Measurements from ENCODE around the gene ATF1. TPM values are rescaled to one million over a fixed set of nuclear protein-coding genes. Genes with fewer than 3 reads are reported as not detected.

The ATF1 gene
- total RNA-seq: 17.0 and 25.3 TPM in 2 replicates

DNA sequence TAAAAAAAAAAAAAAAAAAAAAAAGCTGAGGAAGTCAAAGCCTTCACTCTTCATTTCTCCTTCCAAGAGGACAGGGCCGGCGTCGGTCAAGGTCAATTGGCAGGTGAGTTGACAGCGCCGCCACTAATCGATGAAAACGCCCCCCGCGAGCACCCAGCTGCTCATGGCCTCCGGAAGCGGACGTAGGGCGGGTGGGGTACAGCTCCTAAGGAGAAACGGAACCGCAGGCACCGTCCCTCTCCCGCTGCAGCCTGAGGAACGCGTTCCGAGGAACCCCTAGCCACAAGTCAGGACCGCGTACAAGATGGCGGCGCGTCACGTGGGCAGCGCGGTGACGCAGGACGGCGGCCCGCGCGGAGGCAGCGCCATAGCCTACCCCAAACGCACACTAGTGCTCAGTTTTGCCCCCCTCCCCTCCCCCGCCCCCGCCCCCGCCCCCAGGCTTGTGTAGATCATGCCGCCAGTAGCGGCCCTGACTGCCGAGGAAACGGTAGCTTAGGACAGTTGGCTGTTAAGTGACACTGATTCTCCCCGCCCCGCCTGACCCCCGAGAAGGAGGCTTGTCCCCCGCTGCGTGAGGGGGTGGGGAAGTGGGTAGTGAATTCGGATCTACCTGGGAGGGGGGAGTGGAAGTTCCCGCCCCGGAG lies at the start of gene ATF1:
Gene ATF1 (plus strand): TSS at position 463 of the 647 bp plus-strand sequence. CDS start 16,045 bp downstream, outside the sequence.
- peak; percentile 75 for DNase-seq (ENCODE audit: low read depth)

DNA sequence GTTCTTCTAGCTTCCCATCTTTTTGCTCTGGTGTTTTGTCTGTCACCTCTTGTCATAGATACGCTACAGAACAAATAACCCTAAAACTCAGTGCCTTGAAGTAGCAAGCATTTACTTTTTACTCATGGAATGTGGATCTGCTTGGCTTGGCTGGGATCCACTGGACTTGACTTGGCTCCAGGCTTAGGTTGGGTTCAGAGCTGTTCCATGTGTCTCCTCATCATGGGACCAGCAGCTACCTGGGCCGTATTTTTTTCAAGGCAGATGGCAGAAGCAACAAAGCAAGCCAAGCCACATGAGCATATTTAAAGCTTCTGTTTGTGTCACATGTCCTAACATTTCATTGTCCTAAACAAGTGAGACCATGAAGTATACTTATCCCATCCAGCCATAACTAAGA lies 48.7 kb upstream of the ATF1 start:
- no peak for DNase-seq (ENCODE audit: low read depth)

DNA sequence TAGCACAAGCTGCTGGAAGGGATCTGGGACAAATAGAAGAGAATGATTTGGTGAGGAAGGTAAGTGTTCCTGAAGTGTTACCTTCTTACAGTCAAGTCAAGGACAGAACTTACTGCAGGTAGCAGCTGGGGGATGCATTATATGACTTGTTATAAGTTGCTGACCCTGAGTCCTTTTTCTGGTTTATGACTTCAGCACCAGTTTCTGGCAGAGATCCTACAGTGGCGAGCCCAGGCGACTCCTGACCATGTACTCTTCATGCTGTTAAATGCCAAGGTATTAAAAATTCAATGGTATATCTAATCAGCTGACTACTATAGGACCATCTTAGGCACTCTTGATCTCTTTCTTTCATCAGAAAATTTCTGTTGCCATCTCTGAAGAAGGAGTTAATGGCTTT lies 45.1 kb upstream of the ATF1 start:
- no peak for DNase-seq (ENCODE audit: low read depth)

DNA sequence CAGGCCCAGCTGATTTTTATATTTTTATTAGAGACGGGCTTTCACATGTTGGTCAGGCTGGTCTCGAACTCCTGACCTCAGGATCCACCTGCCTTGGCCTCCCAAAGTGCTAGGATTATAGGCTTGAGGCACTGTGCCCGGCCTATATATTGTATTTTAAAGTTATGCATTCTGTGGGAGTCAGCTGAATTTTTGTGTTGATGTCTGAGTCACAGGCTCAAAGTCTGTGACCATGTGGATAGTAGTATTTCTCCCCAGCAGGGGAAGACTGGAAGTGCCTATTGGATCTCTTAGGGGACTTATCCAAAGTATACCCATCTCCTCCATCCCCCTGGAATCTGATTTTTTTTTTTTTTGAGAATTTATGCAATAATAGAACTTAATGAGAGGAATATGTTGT lies 43.8 kb upstream of the ATF1 start:
- DNase-seq (ENCODE audit: low read depth): no peak

DNA sequence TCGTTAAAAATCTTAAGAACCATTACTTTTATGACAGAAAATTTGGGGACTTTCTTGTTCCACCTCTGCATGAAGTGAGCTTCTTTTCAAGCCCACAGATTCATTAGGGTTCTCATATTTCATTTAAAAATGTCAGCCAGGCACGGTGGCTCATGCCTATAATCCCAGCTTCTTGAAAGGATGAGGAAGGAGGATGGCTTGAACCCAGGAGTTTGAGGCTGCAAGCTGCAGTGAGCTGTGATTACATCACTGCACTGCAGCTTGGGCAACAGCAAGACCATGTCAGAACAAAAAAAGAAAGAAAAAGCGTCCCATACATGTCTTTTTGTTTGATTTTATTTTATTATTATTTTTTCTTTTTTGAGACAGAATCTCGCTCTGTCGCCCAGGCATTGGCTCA lies 43.4 kb upstream of the ATF1 start:
- no peak for DNase-seq (ENCODE audit: low read depth)

DNA sequence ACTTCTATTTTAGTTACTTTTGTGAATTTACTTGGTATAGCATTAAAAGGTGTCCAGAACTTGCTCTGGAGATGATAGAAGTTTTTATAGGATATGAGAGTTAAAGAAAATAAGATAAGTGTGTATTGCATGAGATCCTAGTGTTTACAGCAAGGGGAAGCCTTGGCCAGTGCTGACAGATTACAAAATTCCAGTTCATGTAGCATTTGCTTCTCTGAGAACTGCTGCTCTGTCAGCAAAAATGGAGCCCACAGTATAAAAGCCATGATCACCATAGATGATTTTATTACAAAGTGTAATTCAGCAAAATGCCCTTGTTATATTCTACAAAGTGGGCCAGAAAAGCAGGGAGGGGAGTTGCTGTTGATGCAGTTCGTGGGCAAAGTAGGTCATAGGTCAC lies 40.0 kb upstream of the ATF1 start:
- DNase-seq (ENCODE audit: low read depth): no peak

DNA sequence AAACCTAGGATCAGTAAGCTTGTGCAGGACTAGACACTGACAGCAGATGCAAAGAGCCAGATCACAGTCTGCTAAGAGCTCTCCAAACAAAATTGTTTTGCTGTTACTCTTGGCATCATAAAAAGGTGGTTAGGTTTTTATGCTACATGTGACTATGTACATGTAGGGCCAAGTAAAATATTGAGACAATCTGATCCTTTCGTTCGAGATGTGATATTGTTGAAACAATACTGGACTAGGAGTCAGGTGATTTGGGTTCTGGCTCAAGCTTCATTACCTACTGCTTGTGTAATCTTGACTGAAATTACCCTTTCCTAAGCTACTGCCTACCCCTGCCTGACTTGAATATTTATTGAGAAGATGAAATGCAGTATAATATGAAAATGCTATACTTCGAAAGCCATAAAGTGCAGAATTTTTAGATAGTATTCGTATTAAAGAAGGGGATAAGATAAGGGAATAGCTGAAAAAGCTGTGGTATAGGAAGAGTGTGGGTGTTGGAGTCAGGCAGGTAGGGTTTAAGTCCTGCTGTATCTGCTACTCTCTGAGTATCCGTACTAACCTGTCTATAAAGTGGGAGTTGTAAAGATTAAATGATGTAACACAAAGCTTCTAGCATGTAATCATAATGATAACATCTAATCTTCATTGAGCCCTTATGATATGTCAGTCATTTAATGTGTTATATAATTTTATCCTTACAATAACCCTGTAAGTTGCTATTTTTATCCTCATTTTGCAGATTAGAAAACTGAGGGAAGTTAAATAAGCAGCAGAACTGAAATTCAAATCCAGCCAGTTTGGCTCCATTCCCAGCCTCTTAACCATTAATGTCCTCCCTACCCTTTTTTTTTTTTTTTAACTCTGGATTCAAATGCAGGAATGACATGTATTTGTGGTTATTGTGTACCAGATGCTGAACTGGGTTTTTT lies 38.6 kb upstream of the ATF1 start:
- DNase-seq (ENCODE audit: low read depth): peak; percentile 55

DNA sequence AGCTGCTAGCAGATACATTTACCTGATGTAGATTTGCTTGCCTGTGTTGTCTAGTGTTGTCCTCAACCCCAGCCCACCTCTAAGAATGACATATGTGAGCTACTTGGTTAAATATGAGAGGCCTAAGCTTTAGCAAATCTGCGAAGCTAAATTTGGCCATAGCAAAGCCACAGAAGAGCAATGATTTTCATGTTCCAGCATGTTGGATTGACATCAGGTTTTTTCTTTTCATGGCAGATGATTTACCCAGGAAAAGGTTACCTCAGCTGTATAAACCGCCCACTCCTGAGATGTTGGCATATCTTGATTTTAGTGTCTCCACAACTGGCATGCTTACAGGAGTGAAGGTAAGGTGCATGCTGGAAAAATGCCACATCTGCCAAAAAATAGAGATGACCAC lies 36.4 kb upstream of the ATF1 start:
- no peak for DNase-seq (ENCODE audit: low read depth)

DNA sequence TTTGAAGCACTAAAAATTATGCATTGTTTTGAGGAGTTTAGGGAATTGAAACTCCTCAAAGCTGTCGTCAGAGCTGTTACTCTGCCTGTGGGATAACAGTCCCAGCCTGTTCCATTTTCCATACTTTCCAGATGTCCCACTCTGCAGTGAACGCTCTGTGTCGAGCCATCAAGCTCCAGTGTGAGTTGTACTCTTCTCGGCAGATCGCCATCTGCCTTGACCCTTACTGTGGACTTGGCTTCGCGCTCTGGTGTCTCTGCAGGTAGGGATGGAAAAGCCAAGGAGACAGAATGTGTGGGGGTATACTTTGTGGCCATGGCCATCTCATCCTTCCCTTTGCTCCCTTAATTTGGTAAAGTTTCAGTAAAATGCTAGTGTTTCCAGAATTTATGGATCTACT lies 35.5 kb upstream of the ATF1 start:
- no peak for DNase-seq (ENCODE audit: low read depth)

DNA sequence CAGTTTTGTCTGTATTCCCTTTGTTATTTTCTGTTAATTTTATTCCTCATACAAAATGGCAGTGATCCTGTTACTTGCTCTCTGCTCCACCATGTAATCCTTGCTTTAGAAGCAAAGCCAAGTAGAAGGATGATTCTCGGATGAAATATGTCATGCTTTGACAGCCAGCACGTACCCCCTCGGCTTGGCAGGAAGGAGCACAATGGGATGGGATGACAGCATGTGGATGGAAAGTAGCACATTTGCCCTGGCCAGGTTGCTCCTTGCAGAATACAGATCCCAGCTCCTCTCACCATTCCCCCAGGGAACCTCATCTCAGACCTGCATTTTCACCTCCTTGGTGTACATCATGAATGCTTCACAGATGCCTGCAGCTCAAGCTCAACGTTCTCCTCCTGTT lies 35.1 kb upstream of the ATF1 start:
- DNase-seq (ENCODE audit: low read depth): no peak

DNA sequence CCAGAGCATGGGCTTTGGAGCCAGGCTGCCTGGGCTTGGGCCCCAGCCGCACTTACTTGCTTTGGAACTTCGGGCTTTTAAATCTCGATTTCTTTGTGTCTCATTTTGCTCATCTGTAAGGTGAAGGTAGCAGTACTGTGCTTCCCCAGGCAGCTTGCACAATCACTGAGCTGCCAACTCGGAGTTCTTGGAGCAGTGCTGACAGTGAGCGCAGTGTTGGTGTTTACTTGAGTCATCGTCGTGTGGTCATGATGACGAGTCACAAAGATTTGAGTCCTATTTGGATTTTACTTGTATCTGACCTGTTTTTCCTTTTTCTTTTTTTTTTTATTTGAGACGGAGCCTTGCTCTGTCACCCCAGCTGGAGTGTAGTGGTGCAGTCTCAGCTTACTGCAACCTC lies 31.3 kb upstream of the ATF1 start:
- DNase-seq (ENCODE audit: low read depth): peak; percentile 28

DNA sequence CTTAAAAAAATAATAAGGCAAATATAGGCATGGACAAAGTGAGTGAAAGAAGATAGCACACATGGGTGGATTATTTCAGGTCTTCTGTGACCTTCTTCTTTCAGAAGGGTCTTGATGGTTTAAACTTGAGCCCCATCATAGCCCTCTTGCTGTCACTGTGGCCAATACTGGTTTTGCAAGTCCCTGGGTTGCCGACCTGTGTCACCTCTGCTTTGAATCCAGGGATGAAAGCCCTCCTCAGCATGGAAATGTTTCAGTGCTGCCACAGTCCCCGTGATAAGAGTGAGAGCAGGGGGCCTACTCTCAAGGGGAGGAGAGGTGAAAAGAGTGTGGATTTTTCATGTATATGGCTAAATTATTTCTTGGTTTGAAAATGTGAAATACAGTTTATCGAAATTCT lies 30.2 kb upstream of the ATF1 start:
- DNase-seq (ENCODE audit: low read depth): no peak

DNA sequence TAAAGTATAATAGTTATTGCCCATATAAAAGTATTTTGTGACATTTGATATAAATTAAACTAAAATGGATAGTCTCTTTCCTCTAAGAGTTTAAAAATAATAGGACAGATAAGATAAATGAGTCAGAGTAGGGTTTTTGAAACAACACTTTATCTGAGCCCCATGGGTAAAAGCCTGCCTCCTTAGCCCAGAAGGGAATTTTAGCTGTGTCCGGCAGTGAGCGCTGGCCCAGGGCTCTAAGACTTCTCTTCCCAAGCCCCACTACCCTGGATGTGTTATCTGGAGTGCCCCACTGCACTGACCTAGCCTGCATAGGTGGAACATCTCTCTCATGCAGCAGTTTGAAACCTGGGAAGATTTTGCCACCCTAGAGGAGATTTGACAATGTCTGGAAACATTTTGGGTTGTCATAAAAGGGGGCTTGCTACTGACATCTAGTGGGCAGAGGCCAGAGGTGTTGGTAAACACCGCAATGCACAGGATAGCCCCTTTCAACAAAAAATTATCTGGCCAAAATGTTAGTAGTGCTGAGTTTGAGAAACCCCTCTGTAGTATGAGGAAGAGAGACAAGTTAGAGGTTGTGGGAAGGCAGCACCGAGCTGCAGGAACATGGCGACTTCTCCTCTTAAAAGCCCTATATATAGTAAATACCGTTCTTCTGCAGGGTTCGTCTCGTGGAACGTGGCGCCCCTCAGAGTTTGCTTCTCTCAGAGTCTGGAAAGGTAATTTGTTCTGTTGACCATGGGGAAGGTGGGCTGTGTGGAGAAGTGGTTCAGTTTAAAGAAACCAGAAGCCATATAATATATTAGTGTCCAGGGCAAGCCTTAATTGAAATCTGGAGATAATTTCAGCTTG lies 29.3 kb upstream of the ATF1 start:
- DNase-seq (ENCODE audit: low read depth): no peak

DNA sequence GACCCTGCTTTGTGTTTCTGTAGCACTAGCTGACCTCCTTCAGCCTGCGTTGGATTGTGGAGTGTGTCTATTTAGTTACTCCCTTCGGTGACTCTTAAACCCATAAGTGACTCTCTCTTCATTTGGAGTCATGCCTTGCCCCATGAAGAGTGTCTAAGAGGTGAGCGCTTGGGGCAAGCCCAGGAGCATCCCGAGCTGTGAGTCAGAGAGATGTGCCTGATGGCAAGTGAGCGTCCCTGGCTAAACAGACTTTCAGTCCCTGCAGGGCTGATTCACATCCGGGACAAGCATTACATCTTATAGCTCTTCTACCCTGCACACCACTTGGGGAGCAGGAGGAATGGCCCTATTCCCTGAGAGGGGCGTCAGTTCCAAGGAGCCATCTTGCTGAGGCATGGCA lies 24.3 kb upstream of the ATF1 start:
- no peak for DNase-seq (ENCODE audit: low read depth)

DNA sequence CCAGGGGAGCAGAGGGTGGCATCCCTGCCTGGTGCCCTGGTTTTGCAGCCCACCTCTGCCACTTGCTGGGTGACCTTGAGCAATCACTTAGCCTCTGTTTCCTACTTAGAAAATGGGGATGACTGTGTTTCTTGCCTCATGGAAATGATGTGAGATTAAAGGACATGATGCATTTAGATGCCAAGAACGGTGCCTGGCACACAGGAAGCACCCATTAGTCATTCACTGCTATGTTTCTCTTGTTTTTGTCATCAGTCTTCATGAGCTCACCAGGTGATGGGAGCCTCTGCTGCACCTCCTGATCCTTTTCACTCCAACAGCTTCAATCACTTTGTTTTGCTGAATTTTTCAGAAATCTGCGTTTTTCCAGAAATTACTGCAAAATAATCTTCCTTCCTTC lies 23.6 kb upstream of the ATF1 start:
- DNase-seq (ENCODE audit: low read depth): no peak

DNA sequence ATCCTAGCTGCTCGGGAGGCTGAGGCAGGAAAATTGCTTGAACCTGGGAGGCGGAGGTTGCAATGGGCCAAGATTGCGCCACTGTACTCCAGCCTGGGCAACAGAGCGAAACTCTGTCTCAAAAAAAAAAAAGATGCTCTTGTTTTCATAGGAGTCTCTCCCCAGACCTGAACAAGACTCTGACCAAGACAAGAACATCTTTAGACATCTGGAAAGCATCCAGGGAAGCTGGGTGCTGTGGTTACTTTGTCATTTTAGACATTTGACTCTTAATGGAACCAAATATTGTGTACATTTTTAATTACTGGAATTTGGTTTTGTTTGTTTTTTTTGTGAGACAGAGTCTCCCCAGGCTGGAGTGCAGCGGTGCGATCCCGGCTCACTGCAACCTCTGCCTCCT lies 21.1 kb upstream of the ATF1 start:
- DNase-seq (ENCODE audit: low read depth): no peak

DNA sequence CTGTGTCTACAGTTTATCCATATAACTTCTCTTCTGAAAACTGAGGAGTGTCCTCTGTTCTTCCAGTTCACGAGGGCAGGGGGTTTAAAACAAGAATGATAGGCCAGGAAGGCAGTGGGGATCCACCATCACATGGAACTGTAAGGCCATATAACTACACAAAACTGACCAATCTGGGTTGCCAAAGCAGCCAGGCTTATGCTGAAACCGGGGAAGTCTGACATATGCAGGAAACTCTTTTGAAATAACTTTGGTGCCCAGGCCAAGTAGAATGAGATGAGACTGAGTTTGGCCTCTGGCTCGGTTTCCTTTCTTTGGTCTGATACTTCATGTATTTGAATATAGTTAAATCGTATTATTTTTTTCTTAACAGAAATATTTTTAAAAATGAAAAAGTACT lies 18.0 kb upstream of the ATF1 start:
- no peak for DNase-seq (ENCODE audit: low read depth)

DNA sequence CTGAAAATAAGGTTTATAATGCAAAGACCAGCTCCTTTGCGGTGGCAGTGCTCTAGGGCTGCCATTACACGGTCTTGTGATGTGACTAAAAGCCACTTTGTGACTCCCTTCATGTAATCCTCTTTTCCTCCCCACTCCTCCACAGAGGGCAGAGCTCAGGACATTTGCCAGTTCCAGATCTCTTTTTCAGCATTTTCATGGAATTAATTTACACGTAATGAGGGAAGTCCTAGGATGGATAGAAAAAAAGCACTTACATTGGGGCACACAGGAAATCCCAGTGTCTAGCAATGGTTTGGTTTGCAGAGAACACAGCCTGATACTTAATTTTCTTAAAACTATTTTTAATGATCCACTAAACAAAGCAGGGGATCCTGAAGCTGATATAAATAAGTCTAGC lies 17.5 kb upstream of the ATF1 start:
- DNase-seq (ENCODE audit: low read depth): no peak

DNA sequence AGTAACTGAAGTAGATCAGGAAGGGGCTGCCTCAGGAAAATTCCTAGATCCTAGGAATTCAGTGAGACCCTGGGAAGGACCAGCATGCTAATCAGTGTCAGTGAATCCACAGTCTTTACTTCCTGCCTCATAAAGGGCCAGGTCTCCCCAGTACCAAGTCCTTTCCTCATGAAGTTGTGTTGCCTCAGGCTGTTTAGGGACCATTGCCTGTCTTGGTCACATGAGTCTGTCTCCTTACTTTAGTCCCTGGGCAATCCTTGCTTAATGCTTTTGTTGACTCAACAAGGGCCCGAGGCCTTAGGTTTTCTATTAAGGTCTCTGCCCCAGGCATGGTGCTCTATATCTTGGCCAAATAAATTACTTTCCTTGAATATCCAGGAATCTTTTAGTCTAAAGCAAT lies 16.1 kb upstream of the ATF1 start:
- no peak for DNase-seq (ENCODE audit: low read depth)

DNA sequence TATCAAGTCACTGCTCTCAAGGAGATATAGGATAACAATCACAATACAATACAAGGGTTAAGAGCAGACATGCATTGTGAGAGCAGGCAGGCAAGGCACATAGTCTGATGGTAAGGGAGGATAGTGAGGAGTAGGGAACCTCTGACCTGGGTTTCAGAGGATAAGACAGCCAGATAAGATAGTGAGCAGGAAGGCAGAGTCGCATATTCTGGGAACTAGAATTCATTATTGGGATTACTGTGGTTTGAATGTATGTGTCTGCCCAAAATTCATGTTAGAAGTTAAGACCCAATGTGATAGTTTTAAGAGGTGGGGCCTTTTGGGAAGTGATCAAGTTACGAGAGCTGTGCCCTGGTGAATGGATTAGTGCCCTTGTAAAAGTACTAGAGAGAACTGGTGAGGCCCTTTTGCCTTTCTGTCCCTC lies 14.4 kb upstream of the ATF1 start:
- DNase-seq (ENCODE audit: low read depth): no peak

DNA sequence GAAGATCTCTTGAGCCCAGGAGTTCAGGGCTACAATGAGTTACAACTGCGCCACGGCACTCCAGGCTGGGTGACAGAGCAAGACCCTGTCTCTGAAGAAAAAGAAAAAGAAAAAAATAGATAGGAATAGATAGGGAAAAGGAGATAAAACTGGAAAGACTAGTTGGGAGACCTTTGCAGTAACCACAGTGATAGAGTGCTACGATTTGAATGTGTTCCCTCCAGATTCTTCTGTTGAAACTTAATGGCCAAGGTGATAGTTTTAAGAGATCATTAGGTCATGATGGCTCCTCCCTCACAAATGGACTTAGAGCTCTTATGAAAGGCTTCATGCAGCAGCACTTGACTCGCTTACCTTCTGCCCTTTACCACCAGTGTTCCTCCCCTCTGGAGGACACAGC lies 13.5 kb upstream of the ATF1 start:
- no peak for DNase-seq (ENCODE audit: low read depth)

DNA sequence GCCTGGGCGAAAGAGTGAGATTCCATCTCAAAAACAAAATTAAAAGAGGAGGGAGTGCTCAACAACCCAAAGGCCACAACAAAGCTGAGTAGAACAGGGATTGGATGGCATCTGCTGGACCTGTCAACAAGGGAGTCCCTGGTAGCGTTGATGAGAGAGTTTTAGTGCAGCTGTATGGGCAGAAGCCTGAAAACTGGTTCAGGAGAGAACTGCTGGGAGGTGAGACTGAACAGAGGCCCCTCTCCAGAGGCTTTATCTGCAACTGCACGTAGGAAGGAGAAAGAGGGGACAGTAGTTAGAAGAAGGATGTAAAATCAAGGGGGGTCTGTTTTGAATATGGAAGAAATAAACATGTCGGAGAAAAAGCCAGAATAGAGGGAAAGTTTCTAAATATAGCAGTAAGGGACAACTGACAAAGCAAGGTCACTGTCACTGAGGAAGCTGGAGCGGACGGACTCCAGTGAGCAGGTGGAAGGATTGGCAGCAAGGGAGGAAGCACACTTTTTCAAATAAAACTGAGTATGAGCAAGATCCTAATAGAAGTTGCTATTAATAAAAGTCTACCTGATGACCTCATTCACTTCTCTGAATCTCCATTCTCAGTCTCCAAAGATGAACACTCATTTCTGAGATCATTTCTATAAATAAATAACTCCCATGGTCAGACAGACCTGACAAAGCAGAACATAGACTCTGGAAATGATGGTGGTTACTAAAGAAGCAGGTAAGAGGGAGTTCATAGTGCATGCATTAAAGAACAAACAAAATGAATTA lies 11.8 kb upstream of the ATF1 start:
- peak; percentile 57 for DNase-seq (ENCODE audit: low read depth)
